MCF 10A (cell line): Measurements from ENCODE around the gene SLC6A2. TPM values are rescaled to one million over a fixed set of nuclear protein-coding genes. Genes with fewer than 3 reads are reported as not detected.

Source experiments
- BruUV-seq: library from RNA; stranded (reverse); fragments of 400-500 nt; replicated peaks from 2 replicates; lab custom pipeline; 2021; lab: Mats Ljungman, UMichigan
- CTCF ChIA-PET: fragments of 300-600 bp; sonication (Branson Sonifier 250); formaldehyde crosslinking; extraction: SDS; loops from one replicate; lab custom pipeline; 2021; ENCODE audit warnings: antibody characterized with exemption, inconsistent platforms; lab: Yijun Ruan, JAX
- POLR2A ChIA-PET: fragments of 300-600, 350-650 bp; sonication (Branson Sonifier 250); formaldehyde crosslinking; extraction: SDS; loops from one replicate; lab custom pipeline; 2020; ENCODE audit warnings: antibody characterized with exemption, inconsistent platforms; lab: Yijun Ruan, JAX
- DNase-seq: peaks from one replicate; pipeline ENCODE4 v3.0.0-alpha.2; 2018; ENCODE audit not compliant: unreplicated experiment
- H3K27ac Mint-ChIP-seq: one replicate; pipeline ENCODE4 v1.8.0; 2022; ENCODE audit warnings: mild to moderate bottlenecking, low read depth, mixed read lengths; ENCODE audit not compliant: unreplicated experiment
- H3K27me3 Mint-ChIP-seq: one replicate; pipeline ENCODE4 v1.8.0; 2022; ENCODE audit warnings: mixed read lengths; ENCODE audit not compliant: insufficient read depth, unreplicated experiment
- H3K36me3 Mint-ChIP-seq: one replicate; pipeline ENCODE4 v1.8.0; 2022; ENCODE audit warnings: mild to moderate bottlenecking, moderate library complexity, mixed read lengths; ENCODE audit not compliant: insufficient read depth, unreplicated experiment
- H3K4me1 Mint-ChIP-seq: one replicate; pipeline ENCODE4 v1.8.0; 2022; ENCODE audit warnings: mixed read lengths; ENCODE audit not compliant: insufficient read depth, unreplicated experiment
- H3K4me3 Mint-ChIP-seq: one replicate; pipeline ENCODE4 v1.8.0; 2022; ENCODE audit warnings: mild to moderate bottlenecking, moderate library complexity, mixed read lengths; ENCODE audit not compliant: unreplicated experiment
- H3K9me3 Mint-ChIP-seq: one replicate; pipeline ENCODE4 v1.8.0; 2022; ENCODE audit warnings: mixed read lengths; ENCODE audit not compliant: unreplicated experiment
- CTCF ChIP-seq: fragments of 200-600 bp; IDR thresholded peaks from one replicate; pipeline ENCODE4 v1.8.0; 2022; ENCODE audit warnings: antibody characterized with exemption, mild to moderate bottlenecking; ENCODE audit not compliant: unreplicated experiment
- intact Hi-C: fragments of 100-400 bp; cut with micrococcal nuclease; formaldehyde crosslinking; loops from 2 replicates; pipeline ENCODE4 v1.14.1; 2022
- total RNA-seq: library from RNA; stranded (reverse); gene quantifications from 2 replicates; pipeline ENCODE4 v1.2.3, GENCODE V29; 2022

The SLC6A2 gene
- total RNA-seq, 1 experiment from 2014 or later: not detected

- peak; percentile 74 for DNase-seq
- no peak overlapping the region for H3K27ac Mint-ChIP-seq
- no peaks in the 10 kb centered on the region for H3K36me3 Mint-ChIP-seq
- POLR2A ChIA-PET: interaction anchor here (0.6 kb wide), 1 partner anchor 223 kb away, joined by 6 read pairs; no protein-coding TSS in a partner anchor
- CTCF ChIA-PET: interaction anchor here (0.5 to 21.6 kb wide), 30 partner anchors 8 to 1956 kb away, joined by 3 to 619 read pairs (median 4); no protein-coding TSS in a partner anchor
- no peaks in the 10 kb centered on the region for H3K27me3 Mint-ChIP-seq
- BruUV-seq: no TSS peak
- intact Hi-C loops: loop anchor here (1.0 to 2.0 kb wide), 2 partner anchors 130 to 607 kb away; no protein-coding TSS in a partner anchor
- H3K9me3 Mint-ChIP-seq: no peaks in the 10 kb centered on the region
- no peak overlapping the region for H3K4me3 Mint-ChIP-seq
- H3K4me1 Mint-ChIP-seq: no peaks in the 10 kb centered on the region
- TF ChIP-seq CTCF: peak; percentile 63
Observed at GRCh38 chr16:55711959-55712876, 56.4 kb downstream of the SLC6A2 start.

- Mint-ChIP-seq H3K4me3 (no peak overlapping the region), H3K36me3 (no peaks in the 10 kb centered on the region), H3K27ac (no peak overlapping the region), H3K4me1 (no peaks in the 10 kb centered on the region), H3K9me3 (no peaks in the 10 kb centered on the region), H3K27me3 (no peaks in the 10 kb centered on the region)
- ChIA-PET POLR2A (no interaction called here), CTCF (interaction anchor here (0.6 to 21.6 kb wide), 20 partner anchors 8 to 606 kb away, joined by 3 to 619 read pairs (median 4); no protein-coding TSS in a partner anchor)
- TF ChIP-seq CTCF: no peak
- DNase-seq: no peak
- intact Hi-C loops: loop anchor here (2.0 kb wide), 1 partner anchor 606 kb away; no protein-coding TSS in a partner anchor
- no TSS peak for BruUV-seq
Observed at GRCh38 chr16:55713103-55713502, 57.3 kb downstream of the SLC6A2 start.

GRCh38 chr16:55717326-55717725 is 61.5 kb downstream of the SLC6A2 start:
- ChIA-PET POLR2A (no interaction called here), CTCF (interaction anchor here (6.9 kb wide), 1 partner anchor 123 kb away, joined by 112 read pairs; no protein-coding TSS in a partner anchor)
- Mint-ChIP-seq H3K4me3 (no peak overlapping the region), H3K27ac (no peak overlapping the region), H3K4me1 (no peaks in the 10 kb centered on the region), H3K9me3 (no peaks in the 10 kb centered on the region), H3K27me3 (no peaks in the 10 kb centered on the region), H3K36me3 (no peaks in the 10 kb centered on the region)
- BruUV-seq: no TSS peak
- no peak for TF ChIP-seq CTCF
- no peak for DNase-seq
- intact Hi-C loops: no loop called here
